HepG2 (cell line): ENCODE results near the gene PSMD3. TPM values are rescaled to one million over a fixed set of nuclear protein-coding genes. Genes with fewer than 3 reads are reported as not detected.

Experiments
- CC2D1A ChIP-seq: sonication (generic); formaldehyde crosslinking; IDR thresholded peaks from 2 replicates; pipeline ENCODE4 v1.8.1; 2023; ENCODE audit warnings: mild to moderate bottlenecking, missing genetic modification reagents
- EHMT2 ChIP-seq: fragments of 200-600 bp; sonication (generic); IDR thresholded peaks from 2 replicates; pipeline ENCODE4 v1.7.0; 2017; ENCODE audit warnings: antibody characterized with exemption, low read depth, low read length, borderline replicate concordance
- HNRNPK ChIP-seq: fragments of 200-400 bp; formaldehyde crosslinking; IDR thresholded peaks from 2 replicates; pipeline ENCODE4 v1.6.1; 2018; ENCODE audit warnings: low read length, low read depth, moderate library complexity, mild to moderate bottlenecking; ENCODE audit not compliant: poor library complexity, severe bottlenecking
- MAFK ChIP-seq, 2 experiments: IDR thresholded peaks in 1 of 2; conservative IDR thresholded peaks in 1 of 2; 2 replicates each; pipeline ENCODE4 v1.6.1; 2011; ENCODE audit warnings: improper control_type of control experiment in 2 of 2, low read length in 2 of 2
- MIER2 ChIP-seq: IDR thresholded peaks from 2 replicates; pipeline ENCODE4 v1.6.1; 2016; ENCODE audit warnings: missing biosample characterization, missing genetic modification reagents
- NAIF1 ChIP-seq: sonication (generic); formaldehyde crosslinking; IDR thresholded peaks from 2 replicates; pipeline ENCODE4 v1.5.0; 2020; ENCODE audit warnings: mild to moderate bottlenecking, missing genetic modification reagents, borderline replicate concordance
- NPAS2 ChIP-seq: sonication (generic); formaldehyde crosslinking; IDR thresholded peaks from 2 replicates; pipeline ENCODE4 v1.8.0; 2022; ENCODE audit warnings: mild to moderate bottlenecking, missing genetic modification reagents, borderline replicate concordance
- PPARG ChIP-seq: conservative IDR thresholded peaks from 2 replicates; pipeline ENCODE4 v1.6.1; 2016; ENCODE audit warnings: missing biosample characterization, missing genetic modification reagents
- RORA ChIP-seq: sonication (generic); formaldehyde crosslinking; IDR thresholded peaks from 2 replicates; pipeline ENCODE4 v1.5.0; 2020; ENCODE audit warnings: mild to moderate bottlenecking, missing genetic modification reagents, moderate library complexity
- TAF1 ChIP-seq: sonication (generic); formaldehyde crosslinking; IDR thresholded peaks from 2 replicates; pipeline ENCODE4 v1.4.0; 2020; ENCODE audit warnings: missing genetic modification reagents
- ZNF234 ChIP-seq: sonication (generic); formaldehyde crosslinking; conservative IDR thresholded peaks from 2 replicates; pipeline ENCODE4 v1.5.1; 2020; ENCODE audit warnings: mild to moderate bottlenecking, missing genetic modification reagents
- ZNF589 ChIP-seq: sonication (generic); formaldehyde crosslinking; conservative IDR thresholded peaks from 2 replicates; pipeline ENCODE4 v1.8.0; 2022; ENCODE audit warnings: mild to moderate bottlenecking, moderate library complexity, missing genetic modification reagents
- ZNF749 ChIP-seq: sonication (generic); formaldehyde crosslinking; IDR thresholded peaks from 2 replicates; pipeline ENCODE4 v1.8.0; 2022; ENCODE audit warnings: mild to moderate bottlenecking, missing genetic modification reagents, moderate library complexity, borderline replicate concordance
- polyA plus RNA-seq, 8 experiments: library from polyadenylated mRNA; depleted of rRNA in 3 of 8; stranded (reverse) in 7 of 8; unstranded in 1 of 8; fragments of >200 nt; fragmentation: Illumina TruSeq in 4 of 8; extraction: Trizol in 4 of 8; gene quantifications; 2 replicates each; pipeline versions ENCODE4 v1.2.1 to v1.2.3, GENCODE V29; 2011 to 2016; ENCODE audit warnings: low read depth in 4 of 8, missing spikeins in 1 of 8, mixed read lengths in 1 of 8; ENCODE audit not compliant: insufficient read depth in 1 of 8
- total RNA-seq, 5 experiments: library from RNA; depleted of rRNA; stranded (reverse); fragments of >200 nt; fragmentation: Illumina TruSeq; extraction: Trizol; gene quantifications; 2 replicates each; pipeline ENCODE4 v1.2.3, GENCODE V29; 2016; ENCODE audit warnings: low read depth in 1 of 5
- TF ChIP-seq, protein P1 (sequence below): sonication (generic); formaldehyde crosslinking; IDR thresholded peaks from 2 replicates; pipeline ENCODE4 v1.4.0; 2020; ENCODE audit warnings: missing genetic modification reagents, borderline replicate concordance
- TF ChIP-seq, protein P2 (sequence below): fragments of 450-650 bp; IDR thresholded peaks from 2 replicates; pipeline ENCODE4 v1.6.1; 2017
- TF ChIP-seq, protein P3 (sequence below): sonication (generic); formaldehyde crosslinking; IDR thresholded peaks from 2 replicates; pipeline ENCODE4 v1.5.0; 2020; ENCODE audit warnings: mild to moderate bottlenecking, missing genetic modification reagents, borderline replicate concordance
- TF ChIP-seq, protein P4 (sequence below): sonication (generic); formaldehyde crosslinking; IDR thresholded peaks from 2 replicates; pipeline ENCODE4 v1.4.0; 2020; ENCODE audit warnings: mild to moderate bottlenecking, missing genetic modification reagents

Gene PSMD3
- total and polyA plus RNA-seq, 2 of the 13 experiments (the other 11 are each of a cell fraction or from before 2014, with no cell fraction given), result 97.4 to 146 TPM

- no peak for TF ChIP-seq RORA (CRISPR knock-in tag)
- TF ChIP-seq HNRNPK, result no peak
- TF ChIP-seq, protein P1, sequence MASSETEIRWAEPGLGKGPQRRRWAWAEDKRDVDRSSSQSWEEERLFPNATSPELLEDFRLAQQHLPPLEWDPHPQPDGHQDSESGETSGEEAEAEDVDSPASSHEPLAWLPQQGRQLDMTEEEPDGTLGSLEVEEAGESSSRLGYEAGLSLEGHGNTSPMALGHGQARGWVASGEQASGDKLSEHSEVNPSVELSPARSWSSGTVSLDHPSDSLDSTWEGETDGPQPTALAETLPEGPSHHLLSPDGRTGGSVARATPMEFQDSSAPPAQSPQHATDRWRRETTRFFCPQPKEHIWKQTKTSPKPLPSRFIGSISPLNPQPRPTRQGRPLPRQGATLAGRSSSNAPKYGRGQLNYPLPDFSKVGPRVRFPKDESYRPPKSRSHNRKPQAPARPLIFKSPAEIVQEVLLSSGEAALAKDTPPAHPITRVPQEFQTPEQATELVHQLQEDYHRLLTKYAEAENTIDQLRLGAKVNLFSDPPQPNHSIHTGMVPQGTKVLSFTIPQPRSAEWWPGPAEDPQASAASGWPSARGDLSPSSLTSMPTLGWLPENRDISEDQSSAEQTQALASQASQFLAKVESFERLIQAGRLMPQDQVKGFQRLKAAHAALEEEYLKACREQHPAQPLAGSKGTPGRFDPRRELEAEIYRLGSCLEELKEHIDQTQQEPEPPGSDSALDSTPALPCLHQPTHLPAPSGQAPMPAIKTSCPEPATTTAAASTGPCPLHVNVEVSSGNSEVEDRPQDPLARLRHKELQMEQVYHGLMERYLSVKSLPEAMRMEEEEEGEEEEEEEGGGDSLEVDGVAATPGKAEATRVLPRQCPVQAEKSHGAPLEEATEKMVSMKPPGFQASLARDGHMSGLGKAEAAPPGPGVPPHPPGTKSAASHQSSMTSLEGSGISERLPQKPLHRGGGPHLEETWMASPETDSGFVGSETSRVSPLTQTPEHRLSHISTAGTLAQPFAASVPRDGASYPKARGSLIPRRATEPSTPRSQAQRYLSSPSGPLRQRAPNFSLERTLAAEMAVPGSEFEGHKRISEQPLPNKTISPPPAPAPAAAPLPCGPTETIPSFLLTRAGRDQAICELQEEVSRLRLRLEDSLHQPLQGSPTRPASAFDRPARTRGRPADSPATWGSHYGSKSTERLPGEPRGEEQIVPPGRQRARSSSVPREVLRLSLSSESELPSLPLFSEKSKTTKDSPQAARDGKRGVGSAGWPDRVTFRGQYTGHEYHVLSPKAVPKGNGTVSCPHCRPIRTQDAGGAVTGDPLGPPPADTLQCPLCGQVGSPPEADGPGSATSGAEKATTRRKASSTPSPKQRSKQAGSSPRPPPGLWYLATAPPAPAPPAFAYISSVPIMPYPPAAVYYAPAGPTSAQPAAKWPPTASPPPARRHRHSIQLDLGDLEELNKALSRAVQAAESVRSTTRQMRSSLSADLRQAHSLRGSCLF (CRISPR knock-in tag), result no peak
- TF ChIP-seq ZNF749 (CRISPR knock-in tag), result no peak
- TF ChIP-seq, protein P2, sequence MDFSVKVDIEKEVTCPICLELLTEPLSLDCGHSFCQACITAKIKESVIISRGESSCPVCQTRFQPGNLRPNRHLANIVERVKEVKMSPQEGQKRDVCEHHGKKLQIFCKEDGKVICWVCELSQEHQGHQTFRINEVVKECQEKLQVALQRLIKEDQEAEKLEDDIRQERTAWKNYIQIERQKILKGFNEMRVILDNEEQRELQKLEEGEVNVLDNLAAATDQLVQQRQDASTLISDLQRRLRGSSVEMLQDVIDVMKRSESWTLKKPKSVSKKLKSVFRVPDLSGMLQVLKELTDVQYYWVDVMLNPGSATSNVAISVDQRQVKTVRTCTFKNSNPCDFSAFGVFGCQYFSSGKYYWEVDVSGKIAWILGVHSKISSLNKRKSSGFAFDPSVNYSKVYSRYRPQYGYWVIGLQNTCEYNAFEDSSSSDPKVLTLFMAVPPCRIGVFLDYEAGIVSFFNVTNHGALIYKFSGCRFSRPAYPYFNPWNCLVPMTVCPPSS, result no peak
- no peak for TF ChIP-seq NAIF1 (CRISPR knock-in tag)
- TF ChIP-seq EHMT2, result no peak
- TF ChIP-seq MIER2, result no peak
- no peak for TF ChIP-seq NPAS2 (CRISPR knock-in tag)
- TF ChIP-seq, protein P3, sequence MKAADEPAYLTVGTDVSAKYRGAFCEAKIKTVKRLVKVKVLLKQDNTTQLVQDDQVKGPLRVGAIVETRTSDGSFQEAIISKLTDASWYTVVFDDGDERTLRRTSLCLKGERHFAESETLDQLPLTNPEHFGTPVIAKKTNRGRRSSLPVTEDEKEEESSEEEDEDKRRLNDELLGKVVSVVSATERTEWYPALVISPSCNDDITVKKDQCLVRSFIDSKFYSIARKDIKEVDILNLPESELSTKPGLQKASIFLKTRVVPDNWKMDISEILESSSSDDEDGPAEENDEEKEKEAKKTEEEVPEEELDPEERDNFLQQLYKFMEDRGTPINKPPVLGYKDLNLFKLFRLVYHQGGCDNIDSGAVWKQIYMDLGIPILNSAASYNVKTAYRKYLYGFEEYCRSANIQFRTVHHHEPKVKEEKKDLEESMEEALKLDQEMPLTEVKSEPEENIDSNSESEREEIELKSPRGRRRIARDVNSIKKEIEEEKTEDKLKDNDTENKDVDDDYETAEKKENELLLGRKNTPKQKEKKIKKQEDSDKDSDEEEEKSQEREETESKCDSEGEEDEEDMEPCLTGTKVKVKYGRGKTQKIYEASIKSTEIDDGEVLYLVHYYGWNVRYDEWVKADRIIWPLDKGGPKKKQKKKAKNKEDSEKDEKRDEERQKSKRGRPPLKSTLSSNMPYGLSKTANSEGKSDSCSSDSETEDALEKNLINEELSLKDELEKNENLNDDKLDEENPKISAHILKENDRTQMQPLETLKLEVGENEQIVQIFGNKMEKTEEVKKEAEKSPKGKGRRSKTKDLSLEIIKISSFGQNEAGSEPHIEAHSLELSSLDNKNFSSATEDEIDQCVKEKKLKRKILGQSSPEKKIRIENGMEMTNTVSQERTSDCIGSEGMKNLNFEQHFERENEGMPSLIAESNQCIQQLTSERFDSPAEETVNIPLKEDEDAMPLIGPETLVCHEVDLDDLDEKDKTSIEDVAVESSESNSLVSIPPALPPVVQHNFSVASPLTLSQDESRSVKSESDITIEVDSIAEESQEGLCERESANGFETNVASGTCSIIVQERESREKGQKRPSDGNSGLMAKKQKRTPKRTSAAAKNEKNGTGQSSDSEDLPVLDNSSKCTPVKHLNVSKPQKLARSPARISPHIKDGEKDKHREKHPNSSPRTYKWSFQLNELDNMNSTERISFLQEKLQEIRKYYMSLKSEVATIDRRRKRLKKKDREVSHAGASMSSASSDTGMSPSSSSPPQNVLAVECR (CRISPR knock-in tag), result no peak; the same call in 1 of the 2 replicates
- TF ChIP-seq PPARG (CRISPR knock-in tag), result no peak
- TF ChIP-seq TAF1 (CRISPR knock-in tag), result no peak
- no peak for TF ChIP-seq ZNF234
- no peak for TF ChIP-seq MAFK (conservative IDR thresholded peaks at IDR 0.05 in 1 of 2, IDR thresholded peaks at IDR 0.05 in 1 of 2; ENCODE audit: low read length in 2 of 2)
- no peak for TF ChIP-seq CC2D1A (CRISPR knock-in tag)
- TF ChIP-seq, protein P4, sequence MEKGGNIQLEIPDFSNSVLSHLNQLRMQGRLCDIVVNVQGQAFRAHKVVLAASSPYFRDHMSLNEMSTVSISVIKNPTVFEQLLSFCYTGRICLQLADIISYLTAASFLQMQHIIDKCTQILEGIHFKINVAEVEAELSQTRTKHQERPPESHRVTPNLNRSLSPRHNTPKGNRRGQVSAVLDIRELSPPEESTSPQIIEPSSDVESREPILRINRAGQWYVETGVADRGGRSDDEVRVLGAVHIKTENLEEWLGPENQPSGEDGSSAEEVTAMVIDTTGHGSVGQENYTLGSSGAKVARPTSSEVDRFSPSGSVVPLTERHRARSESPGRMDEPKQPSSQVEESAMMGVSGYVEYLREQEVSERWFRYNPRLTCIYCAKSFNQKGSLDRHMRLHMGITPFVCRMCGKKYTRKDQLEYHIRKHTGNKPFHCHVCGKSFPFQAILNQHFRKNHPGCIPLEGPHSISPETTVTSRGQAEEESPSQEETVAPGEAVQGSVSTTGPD (CRISPR knock-in tag), result no peak
- TF ChIP-seq ZNF589 (CRISPR knock-in tag), result no peak
These were observed 46.4 kb downstream of the PSMD3 start (continued) for GRCh38 chr17:40026816-40027613.
